WTC11 (cell line): ENCODE results near the gene CCDC61. TPM values are rescaled to one million over a fixed set of nuclear protein-coding genes. Genes with fewer than 3 reads are reported as not detected.
A peak's percentile ranks its signal among the peaks of the same experiment; 100 is the strongest.

Experiments used
- ATAC-seq: fragments of 200-7000 bp; cut with Tn5 transposase; 2 replicates; pipeline ENCODE4 v1.10.0; 2021; ENCODE audit warnings: mild to moderate bottlenecking, moderate library complexity
- CTCF ChIA-PET: fragments of 300-600 bp; sonication (Branson Sonifier 250); formaldehyde crosslinking; loops from one replicate; lab custom pipeline; 2021; ENCODE audit warnings: antibody characterized with exemption; lab: Charles Lee
- POLR2A ChIA-PET: fragments of 350-600 bp; sonication (Branson Sonifier 250); formaldehyde crosslinking; loops from one replicate; lab custom pipeline; 2021; ENCODE audit warnings: antibody characterized with exemption; lab: Charles Lee
- DNase-seq: peaks from one replicate; pipeline ENCODE4 v3.0.0; 2021; ENCODE audit warnings: low spot score
- H3K27ac Mint-ChIP-seq: 2 replicates; pipeline ENCODE4 v1.8.0; 2021; ENCODE audit warnings: mixed read lengths
- H3K27me3 Mint-ChIP-seq: 2 replicates; pipeline ENCODE4 v1.8.0; 2021; ENCODE audit warnings: low read depth, mild to moderate bottlenecking, moderate library complexity, mixed read lengths
- H3K36me3 Mint-ChIP-seq: 2 replicates; pipeline ENCODE4 v1.8.0; 2021; ENCODE audit warnings: mixed read lengths
- H3K4me1 Mint-ChIP-seq: 2 replicates; pipeline ENCODE4 v1.8.0; 2022; ENCODE audit warnings: mixed read lengths
- H3K4me3 Mint-ChIP-seq: 2 replicates; pipeline ENCODE4 v1.8.0; 2021; ENCODE audit warnings: mild to moderate bottlenecking, moderate library complexity, mixed read lengths
- H3K9me3 Mint-ChIP-seq: 2 replicates; pipeline ENCODE4 v1.8.0; 2021; ENCODE audit warnings: mixed read lengths
- ATF1 ChIP-seq: sonication (generic); formaldehyde crosslinking; IDR thresholded peaks from 2 replicates; pipeline ENCODE4 v1.8.1; 2023; ENCODE audit warnings: mild to moderate bottlenecking, moderate library complexity, missing genetic modification reagents
- ATF3 ChIP-seq: sonication (generic); formaldehyde crosslinking; conservative IDR thresholded peaks from 2 replicates; pipeline ENCODE4 v1.8.1; 2022; ENCODE audit warnings: mild to moderate bottlenecking, missing genetic modification reagents
- CTCF ChIP-seq: fragments of 200-600 bp; IDR thresholded peaks from 2 replicates; pipeline ENCODE4 v1.8.0; 2022; ENCODE audit warnings: antibody characterized with exemption
- EMX1 ChIP-seq: fragments of 250-450 bp; sonication (Bioruptor Pico); IDR thresholded peaks from 2 replicates; pipeline ENCODE4 v1.8.0; 2021; ENCODE audit warnings: mild to moderate bottlenecking
- ERG ChIP-seq: fragments of 250-450 bp; sonication (Bioruptor Pico); IDR thresholded peaks from 2 replicates; pipeline ENCODE4 v1.8.0; 2021; ENCODE audit warnings: mild to moderate bottlenecking
- FOXK1 ChIP-seq: sonication (generic); formaldehyde crosslinking; IDR thresholded peaks from 2 replicates; pipeline ENCODE4 v1.8.0; 2022; ENCODE audit warnings: mild to moderate bottlenecking, moderate library complexity, missing genetic modification reagents
- FOXP1 ChIP-seq: sonication (generic); formaldehyde crosslinking; IDR thresholded peaks from 2 replicates; pipeline ENCODE4 v1.8.0; 2022; ENCODE audit warnings: missing genetic modification reagents, mild to moderate bottlenecking, moderate library complexity, borderline replicate concordance
- IRF1 ChIP-seq: sonication (generic); formaldehyde crosslinking; IDR thresholded peaks from 2 replicates; pipeline ENCODE4 v1.8.0; 2023; ENCODE audit warnings: missing genetic modification reagents
- JAZF1 ChIP-seq: fragments of 250-450 bp; sonication (Bioruptor Pico); IDR thresholded peaks from 2 replicates; pipeline ENCODE4 v1.9.0; 2021; ENCODE audit warnings: moderate library complexity, mild to moderate bottlenecking, inconsistent platforms
- KAT7 ChIP-seq: sonication (generic); formaldehyde crosslinking; IDR thresholded peaks from 2 replicates; pipeline ENCODE4 v1.8.1; 2023; ENCODE audit warnings: missing genetic modification reagents, mild to moderate bottlenecking, borderline replicate concordance
- NFATC4 ChIP-seq: fragments of 250-450 bp; sonication (Bioruptor Pico); IDR thresholded peaks from 2 replicates; pipeline ENCODE4 v1.9.0; 2021; ENCODE audit warnings: mild to moderate bottlenecking
- NFYB ChIP-seq: sonication (generic); formaldehyde crosslinking; conservative IDR thresholded peaks from 2 replicates; pipeline ENCODE4 v1.8.0; 2022; ENCODE audit warnings: low read depth, missing genetic modification reagents
- NR1H2 ChIP-seq: sonication (generic); formaldehyde crosslinking; IDR thresholded peaks from 2 replicates; pipeline ENCODE4 v1.9.0; 2021; ENCODE audit warnings: mild to moderate bottlenecking, moderate library complexity, missing genetic modification reagents
- NR2C2 ChIP-seq: sonication (generic); formaldehyde crosslinking; IDR thresholded peaks from 2 replicates; pipeline ENCODE4 v1.8.0; 2022; ENCODE audit warnings: mild to moderate bottlenecking, missing genetic modification reagents
- SP1 ChIP-seq: sonication (generic); formaldehyde crosslinking; conservative IDR thresholded peaks from 2 replicates; pipeline ENCODE4 v1.8.1; 2022; ENCODE audit warnings: missing genetic modification reagents
- STAT6 ChIP-seq: sonication (generic); formaldehyde crosslinking; conservative IDR thresholded peaks from 2 replicates; pipeline ENCODE4 v1.8.1; 2023; ENCODE audit warnings: mild to moderate bottlenecking, low read depth, missing genetic modification reagents, moderate library complexity
- ZNF121 ChIP-seq: sonication (generic); formaldehyde crosslinking; IDR thresholded peaks from 2 replicates; pipeline ENCODE4 v1.8.0; 2023; ENCODE audit warnings: missing genetic modification reagents
- ZNF396 ChIP-seq: fragments of 250-450 bp; sonication (Bioruptor Pico); IDR thresholded peaks from 2 replicates; pipeline ENCODE4 v1.8.0; 2021; ENCODE audit warnings: mild to moderate bottlenecking, moderate library complexity, borderline replicate concordance
- ZNF416 ChIP-seq: fragments of 250-450 bp; sonication (Bioruptor Pico); IDR thresholded peaks from 2 replicates; pipeline ENCODE4 v1.9.0; 2021; ENCODE audit warnings: mild to moderate bottlenecking, inconsistent platforms
- total RNA-seq: library from RNA; stranded (reverse); gene quantifications from 3 replicates; pipeline ENCODE4 v1.2.3, GENCODE V29; 2021

CCDC61 gene
- total RNA-seq, 1 experiment from 2014 or later = 33.7 TPM

GRCh38 chr19:45985321-45985720, 9.9 kb upstream of the CCDC61 start (continued):
- no peak for TF ChIP-seq STAT6 (CRISPR knock-in tag)
- TF ChIP-seq IRF1 (CRISPR knock-in tag) = no peak
- no peak for TF ChIP-seq NR2C2 (CRISPR knock-in tag)
- no peak for TF ChIP-seq NR1H2 (CRISPR knock-in tag)
- TF ChIP-seq NFATC4 (CRISPR knock-in tag) = no peak
- TF ChIP-seq FOXP1 = no peak

GRCh38 chr19:45990113-45990728, 5.0 kb upstream of the CCDC61 start:
- ATAC-seq (no peak), DNase-seq (no peak)
- Mint-ChIP-seq H3K27me3 (peaks cover 19% of the 10 kb centered on the region), H3K4me1 (no peaks in the 10 kb centered on the region), H3K9me3 (no peaks in the 10 kb centered on the region), H3K4me3 (no peak overlapping the region), H3K36me3 (no peaks in the 10 kb centered on the region), H3K27ac (no peak overlapping the region)
- no peak for TF ChIP-seq NFYB (CRISPR knock-in tag)
- no peak for TF ChIP-seq KAT7
- no peak for TF ChIP-seq ZNF396 (CRISPR knock-in tag)
- no peak for TF ChIP-seq ERG (CRISPR knock-in tag)
- TF ChIP-seq EMX1 (CRISPR knock-in tag) = no peak
- no peak for TF ChIP-seq ATF1 (CRISPR knock-in tag)
- no peak for TF ChIP-seq ATF3 (CRISPR knock-in tag)
- no peak for TF ChIP-seq ZNF416 (CRISPR knock-in tag)
- no peak for TF ChIP-seq ZNF121 (CRISPR knock-in tag)
- CTCF ChIA-PET = interaction anchor here (0.8 kb wide), 1 partner anchor 19 kb away, joined by 3 read pairs; no protein-coding TSS in a partner anchor
- POLR2A ChIA-PET = no interaction called here

- TF ChIP-seq FOXK1 = no peak
- no peak for TF ChIP-seq SP1
- TF ChIP-seq JAZF1 (CRISPR knock-in tag) = no peak
- TF ChIP-seq CTCF = no peak
- TF ChIP-seq, all 79 proteins: peak for 0
- peaks cover 12% of the 10 kb centered on the region for H3K4me1 Mint-ChIP-seq
- CTCF ChIA-PET = interaction anchor here (0.7 to 2.3 kb wide), 17 partner anchors 15 to 1210 kb away, joined by 3 to 19 read pairs (median 4); partner anchors contain the start of genes FOXA3, MYPOP, NOVA2 and SYMPK
- H3K9me3 Mint-ChIP-seq = no peaks in the 10 kb centered on the region
- H3K27me3 Mint-ChIP-seq = peaks cover 13% of the 10 kb centered on the region
- no peak overlapping the region for H3K27ac Mint-ChIP-seq
- POLR2A ChIA-PET = interaction anchor here (0.6 to 1.1 kb wide), 4 partner anchors 21 to 292 kb away, joined by 3 to 9 read pairs (median 6); partner anchors contain the start of gene NOVA2
- DNase-seq (no peak), ATAC-seq (peak; percentile 0; the same call in 1 of the 2 replicates)
- H3K36me3 Mint-ChIP-seq = peaks cover 6% of the 10 kb centered on the region; the same call in 1 of the 2 replicates
- H3K4me3 Mint-ChIP-seq = no peak overlapping the region
Observed at GRCh38 chr19:45994456-45994997, 740 bp upstream of the CCDC61 start.
